Measurements from ENCODE around the gene CDC7.

Gene CDC7

DNA sequence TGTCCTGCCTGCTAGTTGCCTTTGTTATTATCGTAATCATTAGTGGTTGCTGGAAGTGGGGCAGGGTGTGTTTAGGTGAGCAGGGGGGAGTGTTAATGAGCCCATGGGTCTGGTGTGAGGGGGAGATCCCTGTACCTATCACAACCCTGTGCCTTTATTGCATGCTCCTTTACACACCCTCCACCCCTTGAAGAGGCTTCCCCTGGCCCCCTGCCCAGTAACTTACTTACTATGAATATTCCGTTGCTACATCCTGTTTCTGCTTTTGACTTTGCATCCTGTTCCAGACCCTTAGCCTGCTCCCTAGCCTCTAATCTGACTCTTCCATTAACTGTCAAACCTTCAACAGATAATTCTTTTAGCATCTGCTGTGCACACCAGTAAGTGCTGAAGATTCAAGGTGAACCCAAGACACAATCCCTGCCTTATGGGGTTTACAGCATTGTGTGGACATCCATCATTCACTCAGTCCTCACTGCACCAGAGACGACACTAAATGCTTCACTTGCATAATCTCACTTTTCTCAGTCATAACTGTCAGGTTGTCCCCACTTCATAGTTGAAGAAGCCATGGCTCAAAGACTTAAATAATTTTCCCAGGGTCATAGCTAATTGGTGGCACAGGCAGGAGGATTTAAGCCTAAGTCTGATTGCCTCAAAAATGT is 47.9 kb downstream of the CDC7 start:
- DNase-seq (ENCODE audit: low read depth in 2 of 2), result no peak

GRCh38 chr1:91549041-91549735 is 48.5 kb downstream of the CDC7 start:
- no peak for DNase-seq (ENCODE audit: low read depth in 2 of 2)

DNA sequence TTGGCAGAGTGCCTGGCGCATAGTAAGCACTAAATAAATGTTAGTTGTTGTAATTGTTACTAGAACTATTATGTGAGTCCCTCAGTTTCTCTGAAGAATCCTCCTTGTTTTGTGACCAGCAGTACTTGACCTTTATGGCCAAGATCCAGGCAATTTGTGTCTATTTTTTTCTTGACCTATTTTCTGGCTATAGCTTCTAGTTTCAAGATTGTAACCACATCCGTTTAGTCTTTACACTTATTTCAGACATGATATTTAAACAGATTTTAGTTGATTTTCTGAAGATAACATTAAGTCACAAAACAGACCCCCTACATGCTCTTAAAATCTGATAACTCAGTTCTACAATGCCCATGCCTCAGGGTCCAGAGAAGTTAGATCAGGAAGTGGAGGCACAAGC is 50.3 kb downstream of the CDC7 start:
- no peak for DNase-seq (ENCODE audit: low read depth in 2 of 2)

GRCh38 chr1:91552091-91552490 is 51.4 kb downstream of the CDC7 start:
- DNase-seq (ENCODE audit: low read depth in 2 of 2), result no peak

- DNase-seq (ENCODE audit: low read depth in 2 of 2), result no peak
These were observed 51.9 kb downstream of the CDC7 start for GRCh38 chr1:91552596-91552995.

DNA sequence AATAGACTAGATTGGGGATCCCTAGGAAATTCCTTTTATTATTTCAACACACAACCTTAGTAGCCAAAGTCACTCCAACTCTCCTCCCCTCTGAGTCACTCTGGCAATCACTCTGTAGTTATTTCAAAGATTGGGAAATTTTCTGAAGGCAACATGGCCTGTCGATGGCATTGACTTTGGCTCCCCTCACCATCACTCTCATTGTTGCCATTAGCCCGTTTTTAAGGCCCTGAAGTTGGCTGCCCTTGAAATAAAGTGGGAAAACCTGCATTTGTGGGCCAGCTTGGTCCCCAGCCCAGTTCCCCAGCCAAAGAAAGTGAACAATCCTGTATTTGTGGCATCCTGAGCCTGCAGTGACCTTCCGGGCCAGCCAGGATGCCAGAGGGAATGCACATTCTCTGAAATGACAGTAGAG is 52.5 kb downstream of the CDC7 start:
- no peak for DNase-seq (ENCODE audit: low read depth in 2 of 2)

- DNase-seq (ENCODE audit: low read depth in 2 of 2), result no peak
These were observed 54.6 kb downstream of the CDC7 start for GRCh38 chr1:91555074-91555730.

GRCh38 chr1:91555821-91556531 is 55.3 kb downstream of the CDC7 start:
- peak; percentile 25 to 49 for DNase-seq (ENCODE audit: low read depth in 2 of 2)

GRCh38 chr1:91556556-91556955 is 55.9 kb downstream of the CDC7 start:
- DNase-seq (ENCODE audit: low read depth in 2 of 2), result no peak

DNA sequence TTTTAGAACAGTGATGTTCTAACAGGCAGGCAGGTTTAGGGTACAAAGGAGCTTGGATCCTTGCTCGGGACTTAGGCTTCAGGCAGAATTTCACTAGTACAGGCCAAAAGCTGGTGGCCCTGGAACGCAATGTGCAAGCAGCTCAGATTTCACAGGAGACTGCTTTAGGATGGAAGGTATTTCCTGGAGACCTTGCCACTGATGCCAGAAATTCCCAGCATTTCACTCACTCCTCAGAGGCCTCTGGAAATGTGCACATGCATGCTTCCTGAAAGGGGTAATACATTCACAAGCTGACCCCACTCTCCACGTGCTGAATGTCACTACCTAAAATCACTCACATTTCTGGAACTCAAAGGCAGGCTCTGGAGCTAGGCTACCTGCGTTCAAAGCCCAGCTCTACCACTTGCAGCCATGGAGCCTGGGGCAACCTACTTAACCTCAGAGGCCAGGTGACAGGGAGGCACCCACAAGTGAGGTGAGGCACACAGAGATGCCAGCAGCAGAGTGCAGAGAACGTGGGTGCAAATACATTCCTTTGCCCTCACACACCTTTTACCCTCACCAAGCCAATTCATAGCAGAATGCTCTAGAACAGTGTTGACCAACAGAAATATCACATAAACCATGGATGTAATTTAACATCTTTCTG is 56.5 kb downstream of the CDC7 start:
- DNase-seq (ENCODE audit: low read depth in 2 of 2), result no peak

DNA sequence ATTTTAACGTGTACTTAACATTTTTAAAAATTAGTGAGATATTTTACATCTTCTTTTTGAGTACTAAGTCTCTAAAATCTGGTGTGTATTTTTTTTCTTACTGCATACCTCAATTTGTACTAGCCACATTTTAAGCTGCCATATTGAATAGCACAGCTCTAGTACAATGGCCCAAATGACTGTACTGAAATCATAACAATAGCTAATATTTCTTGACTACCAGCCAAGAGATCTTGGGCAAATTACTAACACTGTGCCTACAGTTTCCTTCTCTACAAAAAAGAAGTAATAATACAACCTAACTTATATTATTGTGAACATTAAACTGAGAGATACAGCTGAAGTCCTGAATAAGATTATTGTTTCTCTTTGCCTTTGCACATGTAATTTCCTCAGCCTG is 57.2 kb downstream of the CDC7 start:
- DNase-seq (ENCODE audit: low read depth in 2 of 2), result no peak

- no peak for DNase-seq (ENCODE audit: low read depth in 2 of 2)
These were observed 58.5 kb downstream of the CDC7 start for GRCh38 chr1:91559046-91559750.

DNA sequence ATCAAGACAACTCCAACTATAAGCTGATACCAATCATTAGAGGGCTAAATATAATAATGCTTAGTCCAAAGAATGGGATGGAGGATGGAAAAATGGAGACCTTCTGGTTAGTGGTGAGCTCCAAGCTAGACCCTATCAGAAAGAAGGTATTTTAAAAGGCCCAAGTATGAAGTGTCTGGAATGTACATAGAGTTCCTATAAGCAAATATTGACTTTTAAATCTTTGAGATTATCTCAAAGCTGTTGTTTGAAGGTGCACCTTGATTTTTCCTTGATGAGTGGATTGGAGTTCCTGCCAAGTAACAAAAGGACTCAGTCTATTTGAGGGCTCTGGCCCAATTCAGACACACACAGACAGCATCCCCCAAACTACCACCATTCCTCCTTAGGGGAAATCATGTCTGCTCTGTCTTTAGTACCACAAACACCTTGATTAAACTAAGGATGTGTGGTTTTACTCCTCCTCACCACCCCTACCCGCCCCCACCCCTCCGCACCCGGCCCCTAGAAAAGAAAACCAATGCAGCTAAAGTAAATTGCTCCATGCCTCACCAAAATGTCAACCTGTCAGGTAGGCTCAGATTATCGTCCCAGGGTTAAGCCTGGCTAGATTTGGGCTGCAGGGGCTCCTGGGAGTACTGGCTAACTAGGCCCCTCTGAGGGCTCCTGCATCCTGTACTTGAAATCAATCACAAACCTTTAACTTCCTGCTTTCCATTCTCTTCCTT is 59.4 kb downstream of the CDC7 start:
- DNase-seq (ENCODE audit: low read depth in 2 of 2), result no peak

DNA sequence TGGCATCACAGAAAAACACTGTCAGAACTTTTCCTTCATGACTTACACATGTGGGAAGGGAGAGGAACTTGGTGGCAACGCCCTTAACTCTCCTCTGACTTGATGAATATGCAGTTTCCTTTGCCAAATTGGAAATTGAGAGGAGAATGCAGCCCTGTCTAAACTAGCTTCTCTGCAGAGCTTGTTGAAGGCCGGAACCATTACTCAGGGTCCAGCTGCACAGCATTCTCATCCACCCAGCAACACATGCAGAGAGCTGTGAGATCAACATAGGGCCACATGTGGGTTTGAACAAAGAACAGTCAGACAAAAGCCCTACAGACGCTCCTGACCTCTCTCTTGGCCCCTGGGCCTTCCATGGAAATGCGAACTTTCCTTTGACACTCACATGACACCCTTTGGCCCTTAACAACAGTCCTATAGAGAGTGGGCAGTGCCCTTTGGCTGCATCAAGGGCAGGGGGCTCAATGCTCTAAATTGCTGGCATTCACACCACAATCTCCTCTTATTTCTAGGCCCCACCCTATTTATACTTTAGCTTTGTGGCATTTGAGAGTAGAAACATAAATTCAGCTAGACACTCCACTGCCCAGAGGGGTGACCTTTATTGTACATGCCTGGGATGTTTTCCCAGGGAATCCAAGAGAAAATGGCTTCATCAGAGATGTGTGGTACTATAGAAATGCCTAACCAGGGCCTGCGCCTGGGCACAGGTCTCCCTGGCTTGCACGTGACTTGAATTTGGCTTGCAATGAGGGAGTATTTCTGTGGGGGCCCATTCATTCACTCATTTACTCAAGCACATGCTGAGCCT is 64.4 kb downstream of the CDC7 start:
- DNase-seq (ENCODE audit: low read depth in 2 of 2), result no peak

GRCh38 chr1:91567583-91567982 is 66.9 kb downstream of the CDC7 start:
- DNase-seq (ENCODE audit: low read depth in 2 of 2), result no peak

GRCh38 chr1:91568261-91568660 is 67.6 kb downstream of the CDC7 start:
- no peak for DNase-seq (ENCODE audit: low read depth in 2 of 2)

DNA sequence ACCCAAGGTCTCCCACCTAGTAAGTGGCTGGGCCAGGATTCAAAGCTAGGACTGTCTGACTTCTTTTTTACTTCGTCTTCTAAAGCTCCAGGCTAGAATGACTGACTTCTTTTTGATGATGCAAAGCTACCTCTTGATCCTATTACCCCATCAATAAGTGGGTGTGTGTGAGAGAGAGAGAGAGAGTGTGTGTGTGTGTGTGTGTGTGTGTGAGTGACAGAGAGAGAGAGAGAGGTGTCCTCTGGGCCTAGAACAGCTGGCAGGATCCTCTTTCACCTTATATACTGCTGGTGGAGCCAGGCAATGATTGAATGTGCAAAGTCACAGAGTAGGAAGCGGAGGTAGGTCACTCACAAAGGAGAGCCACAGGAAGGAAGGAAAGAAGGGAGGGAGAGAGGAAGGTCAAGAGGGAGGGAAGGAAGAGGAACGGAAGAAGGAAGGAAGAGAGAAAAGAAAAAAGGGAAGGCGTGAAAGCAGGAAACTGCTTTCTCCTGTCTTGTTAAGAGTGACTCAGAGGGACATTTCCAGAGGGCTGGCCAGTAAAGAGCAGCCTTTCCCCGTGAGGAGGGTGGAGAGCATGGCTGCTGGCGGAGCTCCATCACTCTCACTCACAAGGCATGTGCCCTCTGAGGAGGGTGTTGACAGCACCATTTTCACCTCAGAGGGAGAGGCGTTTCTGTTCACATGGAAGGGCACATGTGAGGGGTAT is 68.9 kb downstream of the CDC7 start:
- no peak for DNase-seq (ENCODE audit: low read depth in 2 of 2)

GRCh38 chr1:91570120-91570448 is 69.4 kb downstream of the CDC7 start:
- no peak for DNase-seq (ENCODE audit: low read depth in 2 of 2)

DNA sequence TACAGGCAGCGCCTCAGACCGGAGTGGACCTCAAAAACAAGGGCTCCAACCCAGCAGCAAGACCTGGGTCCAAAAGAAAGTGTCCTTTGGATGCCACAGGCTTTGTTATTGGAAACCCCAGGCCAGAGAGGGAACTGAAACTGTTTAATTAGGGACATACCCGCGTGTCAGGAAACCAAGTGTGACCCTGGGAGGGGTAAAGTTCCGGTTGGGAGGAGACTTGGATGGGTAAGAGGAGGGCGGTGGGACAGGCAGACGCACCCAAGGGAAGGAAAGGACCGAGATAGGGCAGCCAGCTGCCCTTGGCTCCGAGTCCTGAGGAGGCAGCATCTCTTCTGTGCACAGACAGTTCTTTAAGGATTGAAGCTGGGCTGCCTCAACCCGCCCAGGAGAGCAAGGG is 71.4 kb downstream of the CDC7 start:
- DNase-seq (ENCODE audit: low read depth in 2 of 2), result no peak
